HG03196 (cell line): ENCODE data around the gene SF3A1.
"Not testable (repeated sequence)": the region's sequence is repeated elsewhere in the genome, so short reads cannot be mapped to it uniquely, and the experiment has no call there.

Experiments
- ATAC-seq: cut with Tn5 transposase; IDR thresholded peaks from one replicate; pipeline ENCODE4 v1.9.1; 2021; ENCODE audit not compliant: unreplicated experiment

Gene SF3A1

GRCh38 chr22:30354644-30355043, 2.0 kb downstream of the SF3A1 start:
- no peak for ATAC-seq

- ATAC-seq, result no peak
Measured at GRCh38 chr22:30351226-30351625, 5.5 kb downstream of the SF3A1 start.

- no peak for ATAC-seq
Measured at GRCh38 chr22:30348809-30349208, 7.9 kb downstream of the SF3A1 start.

- no peak for ATAC-seq
Measured at GRCh38 chr22:30348404-30348803, 8.3 kb downstream of the SF3A1 start.

GRCh38 chr22:30347255-30347892, 9.3 kb downstream of the SF3A1 start:
- ATAC-seq, result no peak

- no peak for ATAC-seq
Measured at GRCh38 chr22:30344447-30345200, 12.1 kb downstream of the SF3A1 start.

GRCh38 chr22:30340911-30341685, 15.6 kb downstream of the SF3A1 start:
- ATAC-seq, result no peak

GRCh38 chr22:30338802-30339201, 17.9 kb downstream of the SF3A1 start:
- ATAC-seq, result no peak

- not testable (repeated sequence) for ATAC-seq
Measured at GRCh38 chr22:30338341-30338740, 18.4 kb downstream of the SF3A1 start.

- ATAC-seq, result no peak
Measured at GRCh38 chr22:30337461-30337778, 19.3 kb downstream of the SF3A1 start.

GRCh38 chr22:30336752-30337460, 19.8 kb downstream of the SF3A1 start:
- ATAC-seq, result no peak

- ATAC-seq, result no peak
Measured at GRCh38 chr22:30335236-30335635, 21.5 kb downstream of the SF3A1 start.

GRCh38 chr22:30334646-30335045, 22.0 kb downstream of the SF3A1 start:
- ATAC-seq, result no peak

- ATAC-seq, result no peak
Measured at GRCh38 chr22:30333707-30334087, 23.0 kb downstream of the SF3A1 start.

GRCh38 chr22:30332994-30333706, 23.5 kb downstream of the SF3A1 start:
- no peak for ATAC-seq

- ATAC-seq, result no peak
Measured at GRCh38 chr22:30332551-30332950, 24.1 kb downstream of the SF3A1 start.

- no peak for ATAC-seq
Measured at GRCh38 chr22:30328466-30329049, 28.1 kb downstream of the SF3A1 start.

- ATAC-seq, result no peak
Measured at GRCh38 chr22:30327864-30328345, 28.8 kb downstream of the SF3A1 start.

GRCh38 chr22:30326706-30327362, 29.9 kb downstream of the SF3A1 start, which contains the start of gene TBC1D10A:
Gene TBC1D10A (minus strand): TSS chr22:30326941. CDS start chr22:30326881, 60 bp downstream.
- peak; percentile 81 for ATAC-seq
